DOHH2 (cell line): ENCODE measurements around the gene LDLRAD4.

ENCODE experiments used
- CTCF ChIP-seq: fragments of 200-600 bp; sonication (generic); IDR thresholded peaks from one replicate; pipeline ENCODE4 v1.5.1; 2014; ENCODE audit warnings: antibody characterized with exemption, mild to moderate bottlenecking, low read depth, low read length; ENCODE audit not compliant: poor library complexity, severe bottlenecking
- EZH2phosphoT487 ChIP-seq: fragments of 200-600 bp; sonication (generic); IDR thresholded peaks from 2 replicates; pipeline ENCODE4 v1.6.1; 2017; ENCODE audit warnings: borderline replicate concordance, mild to moderate bottlenecking, antibody characterized with exemption, low read length, moderate library complexity, mixed read lengths

GRCh38 chr18:13393338-13393737 is 174.8 kb downstream of the LDLRAD4 start:
- TF ChIP-seq CTCF = no peak
- TF ChIP-seq EZH2phosphoT487 = no peak
